ENCODE measurements around the gene SCO2.
"Not testable (repeated sequence)": the region's sequence is repeated elsewhere in the genome, so short reads cannot be mapped to it uniquely, and the experiment has no call there.

SCO2 gene

GRCh38 chr22:50550395-50550794 is 25.0 kb upstream of the SCO2 start:
- no peak for DNase-seq (ENCODE audit: low spot score)

GRCh38 chr22:50548921-50549790 is 23.8 kb upstream of the SCO2 start:
- DNase-seq (ENCODE audit: low spot score), result no peak

- no peak for DNase-seq (ENCODE audit: low spot score)
Observed at GRCh38 chr22:50548040-50548920, 22.9 kb upstream of the SCO2 start.

DNA sequence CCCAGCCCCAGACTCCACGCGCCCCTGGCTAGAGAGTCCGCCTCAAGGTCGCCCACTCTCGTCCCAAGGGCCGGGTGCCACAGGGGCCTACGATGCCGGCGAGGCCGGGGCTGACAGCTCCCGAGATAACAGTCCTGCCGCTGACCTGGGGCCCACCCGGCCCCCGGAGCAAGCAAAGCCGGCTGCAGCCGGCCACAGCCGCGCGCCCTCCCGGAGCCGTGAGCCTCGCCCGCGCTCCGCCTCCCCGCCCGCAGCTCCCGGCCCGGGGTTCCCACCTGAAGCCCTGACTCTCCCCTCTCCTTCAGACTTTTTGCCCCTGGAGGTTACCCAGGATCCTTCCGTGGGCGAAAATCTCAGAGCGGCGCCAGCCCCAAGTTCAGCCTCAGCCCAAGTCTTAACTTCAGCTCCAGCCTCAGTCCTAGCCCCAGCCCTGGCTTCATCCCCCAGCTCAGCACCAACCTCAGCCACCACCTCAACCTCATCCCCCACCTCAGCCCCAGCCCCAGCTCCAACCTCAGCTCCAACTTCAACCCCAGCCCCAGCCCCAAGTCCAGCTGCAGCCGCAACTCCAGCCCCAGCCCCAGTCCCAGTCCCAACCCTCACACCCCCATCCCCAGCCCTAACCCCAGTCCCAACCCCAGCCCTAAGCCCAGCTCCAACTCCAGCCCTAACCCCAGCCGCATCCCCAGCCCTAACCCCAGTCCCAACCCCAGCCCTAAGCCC is 22.0 kb upstream of the SCO2 start:
- no peak for DNase-seq (ENCODE audit: low spot score)

DNA sequence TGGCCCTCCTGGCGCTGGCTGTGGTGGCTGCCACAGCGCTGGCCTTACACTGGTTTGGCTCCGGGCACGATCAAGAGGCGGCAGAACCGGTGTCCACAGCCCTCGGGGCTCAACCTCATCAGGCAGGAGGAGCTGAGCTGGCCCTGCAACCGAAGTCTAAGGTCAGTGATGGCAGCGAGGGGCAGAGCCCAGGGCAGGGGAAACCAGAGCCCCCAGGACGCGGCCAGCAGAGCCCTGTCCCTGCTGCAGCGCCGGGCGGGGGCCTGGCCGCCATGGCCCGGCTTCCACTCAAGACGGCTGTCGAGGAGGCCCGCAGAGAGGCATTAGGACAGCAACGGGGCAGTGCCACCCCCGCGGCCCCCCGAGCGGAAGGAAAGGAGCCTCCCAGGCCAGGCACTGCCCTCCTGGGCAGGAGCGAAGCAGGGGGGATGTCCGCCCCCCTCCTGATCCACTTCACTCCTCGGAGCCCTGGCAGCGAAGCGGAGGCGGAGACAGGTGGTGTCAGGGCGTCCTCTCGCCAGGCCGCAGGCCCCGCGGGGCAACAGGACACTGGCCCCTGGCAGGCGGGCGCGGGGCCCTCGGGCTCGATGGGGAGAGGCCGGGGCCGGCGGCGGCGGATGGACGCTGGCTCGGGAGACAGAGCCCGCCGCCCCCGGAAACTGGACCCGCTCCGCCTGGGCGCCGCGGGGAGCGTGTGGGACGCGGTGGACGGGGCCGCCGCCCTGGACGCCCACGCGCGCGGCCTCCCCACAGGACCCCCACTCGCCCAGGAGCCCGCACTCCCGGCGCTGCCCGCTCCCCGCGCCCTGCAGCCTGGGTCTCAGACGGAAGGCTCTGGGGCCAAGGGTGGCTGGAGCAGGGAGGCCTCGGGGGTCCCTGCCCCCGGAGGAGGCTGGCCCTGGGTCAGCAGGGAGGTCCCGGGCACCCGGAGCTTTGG is 21.2 kb upstream of the SCO2 start:
- DNase-seq (ENCODE audit: low spot score), result no peak

GRCh38 chr22:50545522-50546325 is 20.3 kb upstream of the SCO2 start, which contains the start of gene KLHDC7B:
TSS of gene KLHDC7B (plus strand) at chr22:50545899. CDS start at chr22:50546244, 345 bp downstream.
- no peak for DNase-seq (ENCODE audit: low spot score)

DNA sequence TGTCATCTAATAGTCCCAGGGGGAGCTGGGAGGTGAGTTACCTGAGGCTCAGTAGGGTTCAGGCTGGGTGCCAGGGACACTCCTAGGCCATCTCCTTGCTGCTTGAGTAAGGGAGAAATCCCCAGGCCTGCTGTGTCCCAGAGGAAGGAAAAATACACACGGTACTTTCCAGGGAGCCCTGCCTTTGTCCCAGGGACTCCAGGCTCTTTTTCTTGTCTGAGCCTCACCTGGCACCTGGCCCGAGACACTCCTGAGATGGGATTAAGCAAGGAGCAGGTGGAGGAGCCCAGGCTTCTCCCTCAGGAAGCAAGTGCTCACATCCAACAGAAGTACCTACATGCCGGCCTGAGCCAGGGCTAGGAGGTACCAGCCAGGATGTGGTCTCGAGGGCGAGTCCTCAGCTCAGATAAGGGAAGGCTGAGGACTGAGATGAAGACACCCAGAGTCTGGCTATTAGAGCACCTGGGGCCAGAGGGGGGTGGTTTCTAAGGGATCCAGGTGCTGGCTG is 19.4 kb upstream of the SCO2 start:
- no peak for DNase-seq (ENCODE audit: low spot score)

GRCh38 chr22:50544078-50544745 is 18.8 kb upstream of the SCO2 start:
- DNase-seq (ENCODE audit: low spot score), result peak; percentile 48

DNA sequence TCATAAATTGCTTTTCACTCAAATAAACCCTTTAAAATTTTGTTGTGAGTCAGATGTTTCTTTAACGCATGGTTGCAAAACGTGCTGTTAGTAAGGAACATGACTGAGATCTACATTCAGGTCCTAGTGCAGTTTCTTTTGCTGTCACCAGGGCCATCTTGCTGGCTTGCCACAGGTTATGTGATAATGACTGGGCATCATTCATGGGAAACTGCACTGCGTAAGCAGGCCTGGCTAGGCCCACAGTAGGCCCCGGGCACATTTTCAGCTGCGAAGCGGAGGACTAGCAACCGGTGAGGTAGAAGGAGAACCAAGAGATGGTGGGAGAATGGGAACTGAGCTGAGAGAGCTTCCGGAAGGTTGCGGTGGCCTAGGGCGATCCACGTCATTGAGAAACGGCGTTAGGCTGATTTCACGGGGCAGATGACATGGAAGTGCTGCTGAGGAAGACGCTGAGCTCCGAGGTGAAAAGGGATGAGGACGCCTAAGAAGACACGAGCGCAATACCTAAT is 17.1 kb upstream of the SCO2 start:
- no peak for DNase-seq (ENCODE audit: low spot score)

DNA sequence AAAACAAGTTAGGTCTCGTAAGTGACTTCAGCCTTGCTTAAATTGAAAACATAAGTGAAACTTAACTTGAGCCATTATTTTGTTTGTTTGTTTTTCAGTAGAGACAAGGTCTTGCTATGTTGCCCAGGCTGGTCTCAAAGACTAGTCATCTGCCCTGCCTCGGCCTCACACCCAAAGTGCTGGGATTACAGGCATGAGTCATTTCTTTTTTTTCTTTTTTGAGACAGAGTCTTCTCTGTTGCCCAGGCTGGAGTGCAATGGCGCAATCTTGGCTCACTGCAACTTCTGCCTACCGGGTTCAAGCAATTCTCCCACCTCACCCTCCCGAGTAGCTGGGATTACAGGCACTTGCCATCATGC is 16.2 kb upstream of the SCO2 start:
- not testable (repeated sequence) for DNase-seq (ENCODE audit: low spot score)

DNA sequence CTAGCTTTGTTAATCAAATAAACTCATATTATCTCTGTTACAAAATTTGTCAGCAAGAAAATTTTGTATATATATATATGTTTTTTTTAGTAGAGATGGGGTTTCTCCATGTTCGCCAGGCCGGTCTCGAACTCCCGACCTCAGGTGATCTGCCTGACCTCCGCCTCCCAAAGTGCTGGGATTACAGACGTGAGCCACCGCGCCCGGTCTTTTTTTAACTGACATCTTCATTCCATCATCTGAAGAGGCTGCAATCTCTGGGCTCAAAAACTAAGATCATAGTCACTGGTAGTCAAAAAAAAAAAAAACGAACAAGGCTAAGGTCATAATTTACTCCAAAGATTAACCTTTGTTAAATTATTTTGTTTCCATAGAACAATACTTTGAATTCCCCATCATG is 15.0 kb upstream of the SCO2 start:
- DNase-seq (ENCODE audit: low spot score), result no peak

GRCh38 chr22:50537765-50538164 is 12.4 kb upstream of the SCO2 start:
- DNase-seq (ENCODE audit: low spot score), result no peak

DNA sequence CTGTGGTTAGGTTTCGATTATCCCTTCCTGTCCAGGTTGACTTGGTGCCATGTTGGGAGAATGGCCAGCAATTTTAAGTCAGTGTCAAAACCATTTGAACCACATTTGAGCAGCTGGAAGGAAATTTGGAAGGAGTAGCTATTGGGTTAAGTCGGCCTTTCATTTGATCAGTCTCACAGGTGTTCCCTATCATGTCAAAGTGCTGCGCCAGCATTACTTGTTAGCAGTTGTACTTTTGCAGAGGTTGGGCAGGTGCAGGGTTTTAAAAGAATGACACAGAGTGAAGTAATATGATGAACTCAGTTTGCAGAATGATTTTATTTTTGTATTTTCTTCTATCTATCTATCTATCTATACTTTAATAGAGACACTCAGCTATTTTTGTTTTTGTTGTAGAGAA is 10.8 kb upstream of the SCO2 start:
- DNase-seq (ENCODE audit: low spot score), result no peak

- no peak for DNase-seq (ENCODE audit: low spot score)
Observed at GRCh38 chr22:50535113-50535512, 9.7 kb upstream of the SCO2 start.

GRCh38 chr22:50533856-50534711 is 8.7 kb upstream of the SCO2 start:
- not testable (repeated sequence) for DNase-seq (ENCODE audit: low spot score)

DNA sequence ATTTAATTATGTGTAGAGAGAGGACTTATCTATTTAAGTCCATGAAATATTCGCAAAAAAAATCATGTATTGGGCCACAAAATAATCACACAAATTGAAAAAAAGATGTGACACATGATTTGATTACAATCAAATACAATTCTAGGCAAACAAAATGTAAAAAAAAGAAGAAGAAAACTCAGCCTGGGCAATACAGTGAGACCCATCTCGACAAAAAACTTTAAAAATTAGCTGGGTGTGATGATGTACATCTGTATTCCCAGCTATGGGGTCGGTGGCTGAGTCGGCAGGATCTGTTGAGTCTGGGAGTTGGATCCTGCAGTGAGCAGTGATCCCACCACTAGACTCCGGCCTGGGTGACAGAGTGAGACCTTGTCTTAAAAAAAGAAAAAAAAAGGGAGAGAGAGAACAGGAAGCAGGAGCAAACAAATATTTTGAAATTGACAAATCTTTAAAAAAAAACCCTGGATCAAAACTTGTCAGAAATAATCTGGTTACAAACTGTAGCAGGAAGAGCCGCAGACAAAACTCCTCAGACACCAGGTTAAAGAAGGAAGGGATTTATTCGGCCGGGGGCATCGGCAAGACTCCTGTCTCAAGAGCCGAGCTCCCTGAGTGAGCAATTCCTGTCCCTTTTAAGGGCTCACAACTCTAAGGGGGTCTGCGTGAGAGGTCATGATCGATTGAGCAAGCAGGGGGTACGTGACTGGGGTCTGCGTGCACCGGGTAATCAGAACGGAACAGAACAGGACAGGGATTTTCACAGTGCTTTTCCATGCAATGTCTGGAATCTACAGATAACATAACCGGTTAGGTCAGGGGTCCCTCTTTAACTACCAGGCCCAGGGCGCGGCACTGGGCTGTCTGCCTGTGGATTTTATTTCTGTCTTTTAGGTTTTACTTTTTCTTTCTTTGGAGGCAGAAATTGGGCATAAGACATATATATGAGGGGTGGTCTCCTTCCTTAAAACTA is 7.7 kb upstream of the SCO2 start:
- DNase-seq (ENCODE audit: low spot score), result no peak
